ENCODE measurements around the gene ANKHD1. TPM values are rescaled to one million over a fixed set of nuclear protein-coding genes. Genes with fewer than 3 reads are reported as not detected.
"Not testable (repeated sequence)": the region's sequence is repeated elsewhere in the genome, so short reads cannot be mapped to it uniquely, and the experiment has no call there.

Gene ANKHD1
- total RNA-seq, 4 donors from 2014 or later: 113 to 212 (median 164) TPM

DNA sequence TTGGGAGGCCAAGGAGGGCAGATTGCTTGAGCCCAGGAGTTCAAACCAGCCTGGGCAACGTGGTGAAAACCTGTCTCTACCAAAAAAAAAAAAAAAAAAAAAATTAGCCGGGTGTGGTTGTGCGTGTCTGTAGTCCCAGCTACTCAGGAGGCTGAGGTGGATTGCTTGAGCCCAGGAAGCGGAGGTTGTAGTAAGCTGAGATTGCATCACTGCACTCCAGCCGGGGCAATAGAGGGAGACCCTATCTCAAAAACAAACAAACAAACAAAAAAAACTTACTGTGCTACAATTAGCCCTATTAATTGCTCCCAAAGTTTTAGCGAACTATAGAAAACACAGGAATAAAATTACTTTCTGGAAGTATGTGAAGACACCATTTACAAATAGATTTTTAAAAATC is 67.6 kb downstream of the ANKHD1 start:
- H3K4me3 ChIP-seq: no peak overlapping the region
- WGBS, 2 donors (ENCODE audit: low coverage in 1 of 2): 83 to 88% methylated on average over 6 of the region's 6 CpGs
- H3K27ac ChIP-seq: no peak overlapping the region
- TF ChIP-seq, protein P1, sequence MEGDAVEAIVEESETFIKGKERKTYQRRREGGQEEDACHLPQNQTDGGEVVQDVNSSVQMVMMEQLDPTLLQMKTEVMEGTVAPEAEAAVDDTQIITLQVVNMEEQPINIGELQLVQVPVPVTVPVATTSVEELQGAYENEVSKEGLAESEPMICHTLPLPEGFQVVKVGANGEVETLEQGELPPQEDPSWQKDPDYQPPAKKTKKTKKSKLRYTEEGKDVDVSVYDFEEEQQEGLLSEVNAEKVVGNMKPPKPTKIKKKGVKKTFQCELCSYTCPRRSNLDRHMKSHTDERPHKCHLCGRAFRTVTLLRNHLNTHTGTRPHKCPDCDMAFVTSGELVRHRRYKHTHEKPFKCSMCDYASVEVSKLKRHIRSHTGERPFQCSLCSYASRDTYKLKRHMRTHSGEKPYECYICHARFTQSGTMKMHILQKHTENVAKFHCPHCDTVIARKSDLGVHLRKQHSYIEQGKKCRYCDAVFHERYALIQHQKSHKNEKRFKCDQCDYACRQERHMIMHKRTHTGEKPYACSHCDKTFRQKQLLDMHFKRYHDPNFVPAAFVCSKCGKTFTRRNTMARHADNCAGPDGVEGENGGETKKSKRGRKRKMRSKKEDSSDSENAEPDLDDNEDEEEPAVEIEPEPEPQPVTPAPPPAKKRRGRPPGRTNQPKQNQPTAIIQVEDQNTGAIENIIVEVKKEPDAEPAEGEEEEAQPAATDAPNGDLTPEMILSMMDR (IDR thresholded peaks at IDR 0.05): no peak
- TF ChIP-seq POLR2AphosphoS5 (IDR thresholded peaks at IDR 0.05): no peak
- TF ChIP-seq EP300 (IDR thresholded peaks at IDR 0.05; ENCODE audit: low read depth): no peak
- no peak for TF ChIP-seq POLR2A (IDR thresholded peaks at IDR 0.05)
- in situ Hi-C loops (cut with MboI; ENCODE audit: low pct_ligation_motif_present in 1 of 4, low pct_unique_long_range_greater_than_20kb in 1 of 4, low sequenced_read_pairs in 3 of 4) (no loop called here), intact Hi-C loops (cut with DNase I; ENCODE audit: low total_unique reads) (no loop called here)
- no peak for DNase-seq
- no peaks in the 10 kb centered on the region for H3K9me3 ChIP-seq
- H3K27me3 ChIP-seq: no peaks in the 10 kb centered on the region
- H3K36me3 ChIP-seq: peaks cover 0 to 58% (median 13%) of the 10 kb centered on the region in 4 donors
- no peaks in the 10 kb centered on the region for H3K4me1 ChIP-seq

DNA sequence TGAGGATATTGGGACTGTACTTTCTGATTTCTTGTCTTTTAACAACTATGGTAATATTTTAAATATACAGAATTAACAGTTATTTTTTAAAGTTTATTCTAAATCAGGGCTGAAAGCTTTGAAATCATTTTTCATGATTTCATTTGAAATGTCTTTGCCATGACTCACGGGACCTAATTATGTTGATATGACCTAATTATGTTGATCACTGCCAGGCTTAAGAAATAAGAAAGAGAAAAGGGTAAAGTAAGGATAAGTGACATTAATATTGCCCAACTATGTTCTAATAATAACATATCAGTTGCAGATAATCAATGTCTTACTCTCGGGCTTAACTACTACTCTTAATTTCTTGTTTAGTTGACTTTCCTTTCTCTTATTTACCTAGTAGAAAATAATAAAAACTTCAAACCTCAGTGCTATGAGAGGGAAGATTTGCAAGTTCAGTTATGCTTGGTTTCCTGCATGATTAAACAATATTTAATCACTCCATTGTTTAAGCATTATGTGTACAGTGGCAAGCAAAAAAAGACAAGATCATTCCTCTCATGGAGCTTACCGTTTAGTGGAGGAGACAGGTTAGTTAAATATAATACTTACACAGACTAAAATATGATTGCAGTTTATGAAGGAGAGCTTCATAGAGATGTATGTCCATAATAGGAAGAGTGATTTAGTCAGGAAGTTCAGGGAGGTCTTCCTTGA is 78.8 kb downstream of the ANKHD1 start:
- Histone ChIP-seq H3K9me3 (no peaks in the 10 kb centered on the region), H3K36me3 (peaks cover 0 to 25% (median 9%) of the 10 kb centered on the region in 4 donors), H3K27me3 (no peaks in the 10 kb centered on the region), H3K27ac (no peak overlapping the region), H3K4me1 (peaks cover 0 to 6% (median 0%) of the 10 kb centered on the region in 4 donors), H3K4me3 (no peak overlapping the region)
- intact Hi-C loops (cut with DNase I; ENCODE audit: low total_unique reads) (no loop called here), in situ Hi-C loops (cut with MboI; ENCODE audit: low pct_ligation_motif_present in 1 of 4, low pct_unique_long_range_greater_than_20kb in 1 of 4, low sequenced_read_pairs in 3 of 4) (no loop called here)
- WGBS, 2 donors (ENCODE audit: low coverage in 1 of 2): 72 to 76% methylated on average over 3 of the region's 3 CpGs
- no peak for TF ChIP-seq POLR2A (IDR thresholded peaks at IDR 0.05)
- TF ChIP-seq POLR2AphosphoS5 (IDR thresholded peaks at IDR 0.05): no peak
- DNase-seq: no peak

DNA sequence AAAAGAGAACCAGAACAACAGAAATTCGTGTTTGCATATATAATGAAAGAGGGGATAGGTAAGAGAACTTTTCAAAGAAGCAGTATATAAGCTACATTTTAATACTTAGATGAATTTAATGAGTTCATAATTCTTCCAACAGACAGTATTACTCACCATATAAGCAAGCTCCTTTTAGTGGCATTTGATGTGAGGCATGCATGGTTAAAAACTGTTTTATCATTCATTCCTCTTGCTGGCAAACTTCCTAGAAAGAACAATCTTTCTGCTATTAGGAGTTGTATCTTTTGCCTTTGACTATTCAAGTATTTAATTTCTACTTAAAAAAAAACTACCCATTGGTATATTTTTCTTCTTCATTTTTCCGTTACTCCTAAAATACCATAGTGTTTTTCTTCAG is 80.1 kb downstream of the ANKHD1 start:
- Histone ChIP-seq H3K27ac (no peak overlapping the region), H3K36me3 (peaks cover 0 to 36% (median 11%) of the 10 kb centered on the region in 4 donors), H3K9me3 (no peaks in the 10 kb centered on the region), H3K4me3 (no peak overlapping the region), H3K4me1 (peaks cover 0 to 6% (median 0%) of the 10 kb centered on the region in 4 donors), H3K27me3 (no peaks in the 10 kb centered on the region)
- no peak for DNase-seq
- WGBS, 2 donors (ENCODE audit: low coverage in 1 of 2): 80 to 84% methylated on average over 2 of the region's 2 CpGs
- in situ Hi-C loops (cut with MboI; ENCODE audit: low pct_ligation_motif_present in 1 of 4, low pct_unique_long_range_greater_than_20kb in 1 of 4, low sequenced_read_pairs in 3 of 4) (no loop called here), intact Hi-C loops (cut with DNase I; ENCODE audit: low total_unique reads) (no loop called here)
- TF ChIP-seq, protein P1 (IDR thresholded peaks at IDR 0.05): no peak
- TF ChIP-seq POLR2AphosphoS5 (IDR thresholded peaks at IDR 0.05): no peak
- no peak for TF ChIP-seq EP300 (IDR thresholded peaks at IDR 0.05; ENCODE audit: low read depth)
- TF ChIP-seq POLR2A (IDR thresholded peaks at IDR 0.05): no peak

DNA sequence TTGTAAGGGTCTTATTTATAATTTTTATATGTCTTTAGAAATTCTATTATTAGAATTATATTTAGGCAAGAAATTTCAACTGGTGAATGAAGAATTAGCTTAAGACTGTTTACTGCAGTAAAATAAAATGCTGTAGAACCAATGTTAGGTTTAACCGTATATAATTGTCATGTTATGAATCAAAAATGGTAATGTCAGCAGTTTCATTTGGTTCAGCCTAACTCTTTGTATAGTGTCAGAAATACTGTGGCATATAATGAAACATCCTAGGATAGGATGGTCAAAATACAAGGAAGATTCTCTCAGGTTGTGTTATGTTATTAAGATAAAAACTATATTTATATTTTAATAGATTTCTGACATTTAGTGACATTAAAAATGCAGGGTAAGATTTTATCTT is 81.4 kb downstream of the ANKHD1 start:
- H3K27ac ChIP-seq: no peak overlapping the region
- no peak for DNase-seq
- H3K9me3 ChIP-seq: no peaks in the 10 kb centered on the region
- WGBS, 2 donors (ENCODE audit: low coverage in 1 of 2): 85 to 94% methylated on average over 1 of the region's 1 CpG
- H3K4me3 ChIP-seq: no peak overlapping the region
- peaks cover 0 to 47% (median 17%) of the 10 kb centered on the region in 4 donors for H3K36me3 ChIP-seq
- intact Hi-C loops (cut with DNase I; ENCODE audit: low total_unique reads): no loop called here
- H3K4me1 ChIP-seq: peaks cover 0 to 6% (median 0%) of the 10 kb centered on the region in 4 donors
- no peaks in the 10 kb centered on the region for H3K27me3 ChIP-seq
- in situ Hi-C loops (cut with MboI; ENCODE audit: low pct_ligation_motif_present in 1 of 4, low pct_unique_long_range_greater_than_20kb in 1 of 4, low sequenced_read_pairs in 3 of 4): no loop called here
- TF ChIP-seq, protein P1 (IDR thresholded peaks at IDR 0.05): no peak
- TF ChIP-seq POLR2A (IDR thresholded peaks at IDR 0.05) (no peak), POLR2AphosphoS5 (IDR thresholded peaks at IDR 0.05) (no peak), EP300 (IDR thresholded peaks at IDR 0.05; ENCODE audit: low read depth) (no peak)

DNA sequence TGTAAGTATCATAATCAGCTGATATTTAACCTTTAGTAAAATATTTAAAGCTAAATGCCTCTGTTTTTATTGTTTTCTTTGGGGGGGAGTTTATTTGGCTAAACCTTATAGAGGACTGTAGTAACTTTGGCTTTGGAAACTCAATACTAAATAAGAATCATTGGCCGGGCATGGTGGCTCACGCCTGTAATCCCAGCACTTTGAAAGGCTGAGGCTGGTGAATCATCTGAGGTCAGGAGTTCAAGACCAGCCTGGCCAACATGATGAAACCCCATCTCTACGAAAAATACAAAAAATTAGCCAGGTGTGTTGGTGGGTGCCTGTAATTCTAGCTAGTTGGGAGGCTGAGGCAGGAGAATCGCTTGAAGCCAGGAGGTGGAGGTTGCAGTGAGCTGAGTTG is 86.5 kb downstream of the ANKHD1 start:
- in situ Hi-C loops (cut with MboI; ENCODE audit: low pct_ligation_motif_present in 1 of 4, low pct_unique_long_range_greater_than_20kb in 1 of 4, low sequenced_read_pairs in 3 of 4); intact Hi-C loops (cut with DNase I; ENCODE audit: low total_unique reads); H3K4me3 ChIP-seq; H3K9me3 ChIP-seq; H3K4me1 ChIP-seq; H3K27me3 ChIP-seq; H3K27ac ChIP-seq; DNase-seq: not testable (repeated sequence)
- H3K36me3 ChIP-seq: peaks cover 0 to 57% (median 22%) of the 10 kb centered on the region in 4 donors
- 93% methylated on average over 2 to 4 of the region's 4 CpGs for WGBS, 2 donors (ENCODE audit: low coverage in 1 of 2)

All from transverse colon (tissue), 4 donors.